Measurements from ENCODE around the gene USP47.

DNA sequence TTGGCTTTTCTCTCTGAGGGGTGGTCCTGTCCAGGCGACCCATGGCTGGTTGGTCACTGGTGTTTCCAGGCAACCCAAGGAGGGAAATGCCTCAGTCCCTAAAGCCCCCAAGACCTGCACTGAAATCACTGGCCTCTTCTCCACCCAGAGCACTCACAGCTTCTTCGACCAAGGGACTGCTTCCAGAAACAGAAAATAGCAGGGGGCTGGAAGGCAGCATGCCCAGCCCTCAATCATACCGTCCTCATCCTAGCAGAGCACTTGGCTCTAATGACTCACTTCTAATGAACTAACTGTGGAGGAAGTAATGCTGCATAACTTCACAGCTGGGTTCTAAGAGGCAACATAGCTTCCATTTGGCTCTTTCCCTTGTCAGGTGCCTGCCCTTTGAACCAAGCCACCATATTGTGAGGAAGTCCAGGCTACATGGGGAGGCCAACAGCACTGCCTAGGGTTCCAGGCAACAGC, 139.1 kb downstream of the USP47 start:
- TF ChIP-seq POLR2AphosphoS5 (IDR thresholded peaks at IDR 0.05) (no peak), CTCF (IDR thresholded peaks at IDR 0.05) (no peak), POLR2A (IDR thresholded peaks at IDR 0.05) (no peak), EP300 (IDR thresholded peaks at IDR 0.05) (no peak)
